GM23338 (cell line): Measurements from ENCODE around the gene ZNF844.

Experiments used
- CTCF ChIP-seq, 2 experiments: fragments of 200-600 bp in 1 of 2; sonication (generic) in 1 of 2; conservative IDR thresholded peaks; 2 replicates each; pipeline versions ENCODE4 v1.5.1 to v1.6.1; 2016 to 2017; ENCODE audit warnings: antibody characterized with exemption in 2 of 2, low read depth in 2 of 2, mild to moderate bottlenecking in 2 of 2, moderate library complexity in 1 of 2
- EZH2 ChIP-seq: fragments of 200-600 bp; sonication (generic); IDR thresholded peaks from one replicate; pipeline ENCODE4 v1.8.0; 2017; ENCODE audit warnings: antibody characterized with exemption, mild to moderate bottlenecking, low read depth; ENCODE audit not compliant: unreplicated experiment
- EZH2phosphoT487 ChIP-seq: fragments of 200-600 bp; sonication (generic); IDR thresholded peaks from one replicate; pipeline ENCODE4 v1.8.1; 2018; ENCODE audit warnings: antibody characterized with exemption; ENCODE audit not compliant: unreplicated experiment
- NANOG ChIP-seq: IDR thresholded peaks from 2 replicates; pipeline ENCODE4 v1.6.1; 2016; ENCODE audit warnings: antibody characterized with exemption, borderline replicate concordance
- POLR2AphosphoS5 ChIP-seq: IDR thresholded peaks from 2 replicates; pipeline ENCODE4 v1.6.1; 2016; ENCODE audit warnings: antibody characterized with exemption, low read depth
- ZNF114 ChIP-seq: fragments of 250-450 bp; sonication (Bioruptor Pico); IDR thresholded peaks from 2 replicates; pipeline ENCODE4 v1.5.0; 2020; ENCODE audit warnings: mild to moderate bottlenecking, moderate library complexity
- ZNF462 ChIP-seq: fragments of 250-450 bp; sonication (Bioruptor Pico); IDR thresholded peaks from 2 replicates; pipeline ENCODE4 v1.5.0; 2020; ENCODE audit warnings: mild to moderate bottlenecking, moderate library complexity

- TF ChIP-seq CTCF (conservative IDR thresholded peaks at IDR 0.05; ENCODE audit: low read depth in 2 of 2) = no peak
- no peak for TF ChIP-seq POLR2AphosphoS5
- TF ChIP-seq EZH2 = no peak
- TF ChIP-seq NANOG = no peak
- TF ChIP-seq EZH2phosphoT487 = no peak
- TF ChIP-seq ZNF462 = no peak
- no peak for TF ChIP-seq ZNF114 (CRISPR knock-in tag)
Measured at GRCh38 chr19:12034620-12035019, 29.9 kb upstream of the ZNF844 start.
